Ishikawa (cell line): ENCODE measurements around the gene CUEDC1.

Experiments used
- CEBPB ChIP-seq: IDR thresholded peaks from 2 replicates; pipeline ENCODE4 v1.6.1; 2012
- CREB1 ChIP-seq: IDR thresholded peaks from 2 replicates; pipeline ENCODE4 v1.6.1; 2012; ENCODE audit warnings: low read depth
- EGR1 ChIP-seq: IDR thresholded peaks from 2 replicates; pipeline ENCODE4 v1.6.1; 2012
- EP300 ChIP-seq: IDR thresholded peaks from 2 replicates; pipeline ENCODE4 v1.6.1; 2012; ENCODE audit warnings: borderline replicate concordance
- FOXM1 ChIP-seq: IDR thresholded peaks from 2 replicates; pipeline ENCODE4 v1.6.1; 2012; ENCODE audit warnings: low read depth, borderline replicate concordance
- NFIC ChIP-seq: IDR thresholded peaks from 2 replicates; pipeline ENCODE4 v1.6.1; 2012
- RAD21 ChIP-seq: IDR thresholded peaks from 2 replicates; pipeline ENCODE4 v1.6.1; 2012; ENCODE audit warnings: low read depth
- TAF1 ChIP-seq: IDR thresholded peaks from 2 replicates; pipeline ENCODE4 v1.6.1; 2012; ENCODE audit warnings: low read depth, mild to moderate bottlenecking
- YY1 ChIP-seq: IDR thresholded peaks from 2 replicates; pipeline ENCODE4 v1.6.1; 2012; ENCODE audit warnings: low read depth
- ZBTB7A ChIP-seq: IDR thresholded peaks from 2 replicates; pipeline ENCODE4 v1.6.1; 2012; ENCODE audit warnings: low read depth
- TF ChIP-seq, protein P1 (sequence below): IDR thresholded peaks from 2 replicates; pipeline ENCODE4 v1.6.1; 2012; ENCODE audit warnings: low read depth, mild to moderate bottlenecking
- TF ChIP-seq, protein P2 (sequence below): IDR thresholded peaks from 2 replicates; pipeline ENCODE4 v1.6.1; 2012

DNA sequence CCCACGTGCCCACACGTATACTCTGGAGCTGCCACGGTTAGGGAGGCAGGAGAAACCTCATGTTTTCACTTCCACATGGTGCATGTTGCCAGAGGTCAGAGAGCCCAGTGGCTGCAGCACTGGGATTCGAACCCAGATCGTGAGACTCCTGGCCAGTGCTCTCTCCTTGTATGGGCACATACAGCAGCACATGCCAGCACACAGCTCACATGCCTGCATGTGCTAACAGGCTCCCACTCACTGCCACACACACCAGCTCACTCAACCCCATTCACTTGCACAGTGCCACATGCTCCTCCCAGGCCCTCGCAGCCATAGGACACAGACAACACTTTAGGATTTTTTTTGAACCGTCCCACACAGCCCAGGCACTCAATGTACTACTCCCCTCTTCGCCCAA, 55.8 kb downstream of the CUEDC1 start:
- no peak for TF ChIP-seq CEBPB
- TF ChIP-seq TAF1: no peak
- TF ChIP-seq, protein P1, sequence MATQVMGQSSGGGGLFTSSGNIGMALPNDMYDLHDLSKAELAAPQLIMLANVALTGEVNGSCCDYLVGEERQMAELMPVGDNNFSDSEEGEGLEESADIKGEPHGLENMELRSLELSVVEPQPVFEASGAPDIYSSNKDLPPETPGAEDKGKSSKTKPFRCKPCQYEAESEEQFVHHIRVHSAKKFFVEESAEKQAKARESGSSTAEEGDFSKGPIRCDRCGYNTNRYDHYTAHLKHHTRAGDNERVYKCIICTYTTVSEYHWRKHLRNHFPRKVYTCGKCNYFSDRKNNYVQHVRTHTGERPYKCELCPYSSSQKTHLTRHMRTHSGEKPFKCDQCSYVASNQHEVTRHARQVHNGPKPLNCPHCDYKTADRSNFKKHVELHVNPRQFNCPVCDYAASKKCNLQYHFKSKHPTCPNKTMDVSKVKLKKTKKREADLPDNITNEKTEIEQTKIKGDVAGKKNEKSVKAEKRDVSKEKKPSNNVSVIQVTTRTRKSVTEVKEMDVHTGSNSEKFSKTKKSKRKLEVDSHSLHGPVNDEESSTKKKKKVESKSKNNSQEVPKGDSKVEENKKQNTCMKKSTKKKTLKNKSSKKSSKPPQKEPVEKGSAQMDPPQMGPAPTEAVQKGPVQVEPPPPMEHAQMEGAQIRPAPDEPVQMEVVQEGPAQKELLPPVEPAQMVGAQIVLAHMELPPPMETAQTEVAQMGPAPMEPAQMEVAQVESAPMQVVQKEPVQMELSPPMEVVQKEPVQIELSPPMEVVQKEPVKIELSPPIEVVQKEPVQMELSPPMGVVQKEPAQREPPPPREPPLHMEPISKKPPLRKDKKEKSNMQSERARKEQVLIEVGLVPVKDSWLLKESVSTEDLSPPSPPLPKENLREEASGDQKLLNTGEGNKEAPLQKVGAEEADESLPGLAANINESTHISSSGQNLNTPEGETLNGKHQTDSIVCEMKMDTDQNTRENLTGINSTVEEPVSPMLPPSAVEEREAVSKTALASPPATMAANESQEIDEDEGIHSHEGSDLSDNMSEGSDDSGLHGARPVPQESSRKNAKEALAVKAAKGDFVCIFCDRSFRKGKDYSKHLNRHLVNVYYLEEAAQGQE: no peak
- no peak for TF ChIP-seq EGR1
- no peak for TF ChIP-seq FOXM1
- TF ChIP-seq, protein P2, sequence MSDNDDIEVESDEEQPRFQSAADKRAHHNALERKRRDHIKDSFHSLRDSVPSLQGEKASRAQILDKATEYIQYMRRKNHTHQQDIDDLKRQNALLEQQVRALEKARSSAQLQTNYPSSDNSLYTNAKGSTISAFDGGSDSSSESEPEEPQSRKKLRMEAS: no peak; the same call in none of the 2 replicates
- TF ChIP-seq YY1: no peak
- TF ChIP-seq NFIC: no peak
- TF ChIP-seq EP300: no peak
- TF ChIP-seq RAD21: no peak
- no peak; the same call in 1 of the 2 replicates for TF ChIP-seq ZBTB7A
- no peak for TF ChIP-seq CREB1
